ENCODE measurements around the gene CTSE. TPM values are rescaled to one million over a fixed set of nuclear protein-coding genes. Genes with fewer than 3 reads are reported as not detected.
"Not testable (repeated sequence)": the region's sequence is repeated elsewhere in the genome, so short reads cannot be mapped to it uniquely, and the experiment has no call there.

CTSE gene
- total RNA-seq, 3 donors from 2014 or later (not counting 1 experiment from before 2014, with no cell fraction given) = not detected

DNA sequence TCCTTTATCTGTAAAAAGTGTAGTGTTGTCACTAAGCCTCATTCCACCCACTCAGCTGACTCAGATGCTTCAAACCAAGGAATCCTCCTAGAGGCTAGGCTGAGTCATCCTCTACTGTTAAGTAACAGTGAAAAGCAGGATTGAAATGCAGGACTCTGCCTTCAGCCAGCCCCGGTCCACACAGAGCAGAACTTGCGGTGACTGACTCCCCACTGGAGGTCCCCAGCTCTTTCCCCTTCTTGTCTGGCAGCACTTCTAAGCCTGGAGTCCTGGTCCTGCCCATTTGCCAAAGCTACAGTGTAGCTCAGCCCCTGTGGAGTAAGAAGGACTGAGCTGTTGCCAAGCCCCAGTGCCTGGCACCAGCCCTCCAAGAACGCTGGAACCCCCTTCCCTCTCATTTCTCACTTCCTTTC is 22.2 kb downstream of the CTSE start:
- no peaks in the 10 kb centered on the region for H3K9me3 ChIP-seq (ENCODE audit: control insufficient read depth, insufficient read depth, low read length)
- H3K4me3 ChIP-seq (ENCODE audit: low read length) = no peak overlapping the region
- no peak for ATAC-seq
- H3K27ac ChIP-seq (ENCODE audit: low read length) = no peak overlapping the region
- Mint-ChIP-seq H3K4me3 (no peak overlapping the region), H3K36me3 (no peaks in the 10 kb centered on the region), H3K27me3 (ENCODE audit: low read depth in 2 of 2) (no peaks in the 10 kb centered on the region), H3K9me3 (no peaks in the 10 kb centered on the region), H3K4me1 (peaks cover 0 to under 1% of the 10 kb centered on the region in 2 donors), H3K27ac (no peak overlapping the region)
- DNase-seq = no peak
- H3K4me1 ChIP-seq (ENCODE audit: control insufficient read depth, insufficient read depth, low read length) = peaks cover 4% of the 10 kb centered on the region
- TF ChIP-seq, protein P1, sequence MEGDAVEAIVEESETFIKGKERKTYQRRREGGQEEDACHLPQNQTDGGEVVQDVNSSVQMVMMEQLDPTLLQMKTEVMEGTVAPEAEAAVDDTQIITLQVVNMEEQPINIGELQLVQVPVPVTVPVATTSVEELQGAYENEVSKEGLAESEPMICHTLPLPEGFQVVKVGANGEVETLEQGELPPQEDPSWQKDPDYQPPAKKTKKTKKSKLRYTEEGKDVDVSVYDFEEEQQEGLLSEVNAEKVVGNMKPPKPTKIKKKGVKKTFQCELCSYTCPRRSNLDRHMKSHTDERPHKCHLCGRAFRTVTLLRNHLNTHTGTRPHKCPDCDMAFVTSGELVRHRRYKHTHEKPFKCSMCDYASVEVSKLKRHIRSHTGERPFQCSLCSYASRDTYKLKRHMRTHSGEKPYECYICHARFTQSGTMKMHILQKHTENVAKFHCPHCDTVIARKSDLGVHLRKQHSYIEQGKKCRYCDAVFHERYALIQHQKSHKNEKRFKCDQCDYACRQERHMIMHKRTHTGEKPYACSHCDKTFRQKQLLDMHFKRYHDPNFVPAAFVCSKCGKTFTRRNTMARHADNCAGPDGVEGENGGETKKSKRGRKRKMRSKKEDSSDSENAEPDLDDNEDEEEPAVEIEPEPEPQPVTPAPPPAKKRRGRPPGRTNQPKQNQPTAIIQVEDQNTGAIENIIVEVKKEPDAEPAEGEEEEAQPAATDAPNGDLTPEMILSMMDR (IDR thresholded peaks at IDR 0.05) = no peak
- intact Hi-C loops (cut with micrococcal nuclease) = no loop called here
- H3K27me3 ChIP-seq (ENCODE audit: control insufficient read depth, insufficient read depth, low read length) = no peaks in the 10 kb centered on the region
- 22% methylated on average over 3 of the region's 3 CpGs for whole genome bisulfite sequencing (ENCODE audit: insufficient coverage)
- H3K36me3 ChIP-seq (ENCODE audit: control insufficient read depth, insufficient read depth, low read length) = no peaks in the 10 kb centered on the region

DNA sequence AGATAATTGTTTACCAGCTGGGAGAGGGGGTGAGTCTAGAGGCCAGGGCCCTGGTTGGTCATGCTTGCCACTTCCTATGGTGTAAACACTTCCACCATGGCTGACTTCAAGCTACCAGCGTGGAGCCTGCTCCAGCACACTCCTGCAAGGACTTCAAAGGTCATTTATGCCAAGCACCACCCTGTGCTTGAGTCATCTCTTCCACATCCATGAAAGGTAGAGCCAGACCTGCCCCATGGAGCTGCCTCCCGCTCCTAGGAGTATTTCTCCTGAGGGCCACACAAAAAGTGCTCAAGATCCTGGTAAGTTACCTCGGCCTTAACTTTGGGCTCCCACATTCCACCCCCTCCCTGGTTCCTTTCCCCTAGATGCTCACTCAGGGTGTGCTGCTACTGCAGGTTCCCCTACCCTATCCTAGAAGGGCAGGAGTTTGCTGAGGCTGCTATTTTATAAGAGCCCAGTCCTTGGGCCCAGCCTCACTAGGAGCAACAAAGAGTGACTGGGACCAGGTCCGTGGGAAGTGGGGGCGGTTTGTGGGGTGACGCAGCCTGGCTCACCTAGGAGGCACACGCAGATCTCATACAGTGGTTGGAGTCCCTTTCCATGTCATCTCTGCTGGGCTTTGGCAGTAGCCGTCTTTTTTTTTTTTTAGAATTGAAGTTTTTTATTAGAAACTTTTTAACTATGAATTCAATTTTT is 22.9 kb downstream of the CTSE start:
- 88% methylated on average over 7 of the region's 8 CpGs for WGBS (ENCODE audit: insufficient coverage)
- Mint-ChIP-seq H3K4me3 (no peak overlapping the region), H3K9me3 (no peaks in the 10 kb centered on the region), H3K27me3 (ENCODE audit: low read depth in 2 of 2) (no peaks in the 10 kb centered on the region), H3K27ac (no peak overlapping the region), H3K36me3 (no peaks in the 10 kb centered on the region), H3K4me1 (peaks cover 0 to 5% of the 10 kb centered on the region in 2 donors)
- Histone ChIP-seq H3K4me1 (ENCODE audit: control insufficient read depth, insufficient read depth, low read length) (peaks cover 4% of the 10 kb centered on the region), H3K9me3 (ENCODE audit: control insufficient read depth, insufficient read depth, low read length) (no peaks in the 10 kb centered on the region), H3K4me3 (ENCODE audit: low read length) (no peak overlapping the region), H3K36me3 (ENCODE audit: control insufficient read depth, insufficient read depth, low read length) (no peaks in the 10 kb centered on the region), H3K27me3 (ENCODE audit: control insufficient read depth, insufficient read depth, low read length) (no peaks in the 10 kb centered on the region), H3K27ac (ENCODE audit: low read length) (no peak overlapping the region)
- intact Hi-C loops (cut with micrococcal nuclease) = no loop called here
- DNase-seq (no peak), ATAC-seq (no peak)
- TF ChIP-seq, protein P1 (IDR thresholded peaks at IDR 0.05) = no peak

GRCh38 chr1:205998457-205999241 is 25.0 kb downstream of the CTSE start:
- H3K4me3 ChIP-seq (ENCODE audit: low read length) = no peak overlapping the region
- H3K9me3 ChIP-seq (ENCODE audit: control insufficient read depth, insufficient read depth, low read length) = no peaks in the 10 kb centered on the region
- peaks cover 0 to 3% of the 10 kb centered on the region in 2 donors for H3K27me3 Mint-ChIP-seq (ENCODE audit: low read depth in 2 of 2)
- WGBS (ENCODE audit: insufficient coverage) = 91% methylated on average over 12 of the region's 13 CpGs
- no peaks in the 10 kb centered on the region for H3K36me3 Mint-ChIP-seq
- H3K27ac Mint-ChIP-seq = no peak overlapping the region
- H3K36me3 ChIP-seq (ENCODE audit: control insufficient read depth, insufficient read depth, low read length) = no peaks in the 10 kb centered on the region
- H3K27ac ChIP-seq (ENCODE audit: low read length) = no peak overlapping the region
- TF ChIP-seq, protein P1 (IDR thresholded peaks at IDR 0.05) = no peak
- no peaks in the 10 kb centered on the region for H3K27me3 ChIP-seq (ENCODE audit: control insufficient read depth, insufficient read depth, low read length)
- intact Hi-C loops (cut with micrococcal nuclease) = no loop called here
- no peak overlapping the region for H3K4me3 Mint-ChIP-seq
- no peaks in the 10 kb centered on the region for H3K9me3 Mint-ChIP-seq
- DNase-seq (no peak), ATAC-seq (no peak)
- H3K4me1 ChIP-seq (ENCODE audit: control insufficient read depth, insufficient read depth, low read length) = peaks cover 4% of the 10 kb centered on the region
- peaks cover 0 to 5% of the 10 kb centered on the region in 2 donors for H3K4me1 Mint-ChIP-seq

- H3K27me3 Mint-ChIP-seq (ENCODE audit: low read depth in 2 of 2); H3K4me3 ChIP-seq (ENCODE audit: low read length); H3K9me3 ChIP-seq (ENCODE audit: control insufficient read depth, insufficient read depth, low read length); ATAC-seq; DNase-seq; H3K9me3 Mint-ChIP-seq; H3K4me1 ChIP-seq (ENCODE audit: control insufficient read depth, insufficient read depth, low read length); H3K36me3 ChIP-seq (ENCODE audit: control insufficient read depth, insufficient read depth, low read length); H3K4me3 Mint-ChIP-seq; H3K27ac Mint-ChIP-seq; H3K36me3 Mint-ChIP-seq; H3K27ac ChIP-seq (ENCODE audit: low read length); H3K27me3 ChIP-seq (ENCODE audit: control insufficient read depth, insufficient read depth, low read length); H3K4me1 Mint-ChIP-seq; intact Hi-C loops (cut with micrococcal nuclease): not testable (repeated sequence)
- WGBS (ENCODE audit: insufficient coverage) = 100% methylated on average over 1 of the region's 1 CpG
These were observed 27.1 kb downstream of the CTSE start for GRCh38 chr1:205996641-205997040.

Measured in natural killer cell (primary cell).